Activated gamma-delta T cell treated with anti-CD3 and anti-CD28 coated beads, Interleukin-2, amount 50 U/mL, for 16 hours (primary cell): ENCODE measurements around the gene RASSF1.
"Not testable (repeated sequence)": the region's sequence is repeated elsewhere in the genome, so short reads cannot be mapped to it uniquely, and the experiment has no call there.

ENCODE experiments used
- DNase-seq: peaks from one replicate; pipeline ENCODE4 v3.0.0-alpha.2; 2020; ENCODE audit warnings: low read depth

The RASSF1 gene

GRCh38 chr3:50323614-50324199 is 16.9 kb downstream of the RASSF1 start:
- DNase-seq, result no peak

- DNase-seq, result no peak
Measured at GRCh38 chr3:50323092-50323600, 17.5 kb downstream of the RASSF1 start.

- no peak for DNase-seq
Measured at GRCh38 chr3:50322386-50323091, 18.1 kb downstream of the RASSF1 start, which contains the start of gene HYAL2. TSS of gene HYAL2 (minus strand) at chr3:50322745. CDS start at chr3:50320489, 2,256 bp downstream.

GRCh38 chr3:50322115-50322385 is 18.6 kb downstream of the RASSF1 start:
- no peak for DNase-seq

GRCh38 chr3:50321336-50322114 is 19.1 kb downstream of the RASSF1 start:
- peak; percentile 68 for DNase-seq

- no peak for DNase-seq
Measured at GRCh38 chr3:50320853-50321335, 19.7 kb downstream of the RASSF1 start.

GRCh38 chr3:50319894-50320625 is 20.6 kb downstream of the RASSF1 start:
- DNase-seq, result no peak

GRCh38 chr3:50319181-50319893 is 21.3 kb downstream of the RASSF1 start:
- no peak for DNase-seq

GRCh38 chr3:50318615-50319014 is 22.0 kb downstream of the RASSF1 start:
- no peak for DNase-seq

- no peak for DNase-seq
Measured at GRCh38 chr3:50318163-50318562, 22.5 kb downstream of the RASSF1 start.

GRCh38 chr3:50317300-50317699 is 23.3 kb downstream of the RASSF1 start:
- DNase-seq, result no peak

- peak; percentile 67 for DNase-seq
Measured at GRCh38 chr3:50316657-50317242, 23.9 kb downstream of the RASSF1 start.

- DNase-seq, result no peak
Measured at GRCh38 chr3:50314816-50315215, 25.8 kb downstream of the RASSF1 start.

- no peak for DNase-seq
Measured at GRCh38 chr3:50314342-50314741, 26.3 kb downstream of the RASSF1 start.

- not testable (repeated sequence) for DNase-seq
Measured at GRCh38 chr3:50312041-50312440, 28.6 kb downstream of the RASSF1 start.

GRCh38 chr3:50304601-50305000 is 36.0 kb downstream of the RASSF1 start:
- no peak for DNase-seq

- no peak for DNase-seq
Measured at GRCh38 chr3:50303013-50303815, 37.4 kb downstream of the RASSF1 start, which contains the start of gene HYAL1. TSS of gene HYAL1 (minus strand) at chr3:50303574. CDS start at chr3:50302956, 618 bp downstream.

- DNase-seq, result no peak
Measured at GRCh38 chr3:50302095-50303012, 38.3 kb downstream of the RASSF1 start.

- DNase-seq, result no peak
Measured at GRCh38 chr3:50300681-50301254, 39.9 kb downstream of the RASSF1 start.
